GM18909 (cell line): ENCODE data around the gene SBK3.
"Not testable (repeated sequence)": the region's sequence is repeated elsewhere in the genome, so short reads cannot be mapped to it uniquely, and the experiment has no call there.

Experiments
- ATAC-seq: cut with Tn5 transposase; IDR thresholded peaks from one replicate; pipeline ENCODE4 v1.9.1; 2021; ENCODE audit warnings: mild to moderate bottlenecking; ENCODE audit not compliant: unreplicated experiment, poor library complexity

Gene SBK3

DNA sequence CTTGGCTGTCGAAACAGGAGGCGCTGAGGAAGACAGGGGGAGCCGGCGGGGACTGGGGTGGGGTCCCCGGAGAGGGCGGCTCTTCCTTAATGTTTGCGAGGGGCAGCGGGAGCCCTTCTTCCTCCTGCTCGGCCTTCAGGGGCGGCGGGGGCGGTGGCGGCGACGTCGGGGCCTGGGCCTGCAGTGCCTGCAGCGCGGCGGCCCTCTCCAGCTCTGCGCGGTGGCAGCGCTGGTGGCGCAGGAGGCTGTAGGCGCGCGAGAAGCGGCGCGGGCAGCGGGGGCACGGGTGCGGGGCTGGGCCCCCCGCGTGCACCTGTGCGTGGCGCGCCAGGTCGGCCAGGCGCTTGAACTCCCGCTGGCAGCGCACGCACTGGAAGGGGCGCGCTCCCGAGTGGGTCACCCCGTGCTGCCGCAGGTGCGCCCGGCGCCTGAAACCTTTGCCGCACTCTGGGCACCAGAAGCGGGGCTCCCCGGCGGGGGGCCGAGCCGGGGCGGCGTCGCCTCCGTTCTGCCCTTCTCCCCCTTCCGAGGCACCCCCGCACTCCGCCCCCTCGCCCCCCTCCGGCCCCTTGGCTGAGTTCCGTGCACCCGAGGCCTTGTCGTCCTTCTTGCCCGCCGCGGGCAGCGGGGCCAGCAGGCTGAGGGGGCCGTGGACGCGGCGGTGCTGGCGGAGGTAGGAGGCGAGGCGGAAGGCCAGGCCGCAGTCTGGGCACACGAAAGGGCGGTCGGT, 32.9 kb upstream of the SBK3 start:
- ATAC-seq: no peak

DNA sequence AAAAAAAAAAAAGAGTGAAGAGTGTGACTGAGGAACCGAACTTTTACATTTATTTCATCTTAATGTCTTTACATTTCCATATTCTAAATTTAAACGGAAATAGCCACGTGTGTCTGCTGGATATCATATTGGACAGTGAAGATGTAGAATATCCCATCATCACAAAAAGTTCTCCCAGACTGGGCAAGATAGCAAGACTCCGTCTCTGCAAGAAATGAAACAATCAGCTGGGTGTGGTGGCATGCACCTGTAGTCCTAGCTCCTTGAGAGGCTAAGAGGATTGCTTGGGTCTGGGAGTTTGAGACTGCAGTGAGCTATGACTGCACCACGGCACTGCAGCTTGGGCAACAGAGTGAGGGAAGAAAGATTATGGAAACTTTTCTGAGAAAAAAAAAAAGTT, 31.4 kb upstream of the SBK3 start:
- ATAC-seq: no peak

DNA sequence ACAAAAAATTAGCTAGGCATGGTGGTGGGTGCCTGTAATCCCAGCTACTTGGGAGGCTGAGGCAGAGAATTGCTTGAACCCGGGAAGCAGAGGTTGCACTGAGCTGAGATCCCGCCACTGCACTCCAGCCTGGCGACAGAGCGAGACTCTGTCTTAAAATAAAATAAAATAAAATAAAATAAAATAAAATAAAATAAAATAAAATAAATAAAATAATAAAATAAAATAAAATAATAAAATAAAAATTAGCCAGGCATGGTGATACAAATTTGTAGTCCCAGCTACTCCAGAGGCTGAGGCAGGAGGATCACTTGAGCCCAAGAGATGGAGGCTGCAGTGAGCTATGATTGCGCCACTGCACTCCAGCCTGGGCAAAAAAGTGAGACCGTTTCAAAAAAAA, 28.6 kb upstream of the SBK3 start:
- not testable (repeated sequence) for ATAC-seq

DNA sequence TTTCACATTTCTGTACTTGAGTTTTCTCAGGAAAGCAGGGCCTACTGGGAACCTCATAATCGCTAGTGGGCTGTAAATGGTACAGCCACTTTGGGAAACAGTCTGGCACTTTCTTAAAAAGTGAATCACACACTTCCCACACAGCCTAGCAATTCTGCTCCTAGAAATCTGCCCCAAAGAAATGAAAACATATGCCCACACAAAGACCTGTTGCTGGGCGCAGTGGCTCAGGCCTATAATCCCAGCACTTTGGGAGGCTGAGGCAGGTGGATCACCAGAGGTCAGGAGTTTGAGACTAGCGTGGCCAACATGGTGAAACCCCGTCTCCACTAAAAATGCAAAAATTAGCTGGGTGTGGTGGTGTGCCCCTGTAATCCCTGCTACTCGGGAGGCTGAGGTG, 24.1 kb upstream of the SBK3 start:
- not testable (repeated sequence) for ATAC-seq

DNA sequence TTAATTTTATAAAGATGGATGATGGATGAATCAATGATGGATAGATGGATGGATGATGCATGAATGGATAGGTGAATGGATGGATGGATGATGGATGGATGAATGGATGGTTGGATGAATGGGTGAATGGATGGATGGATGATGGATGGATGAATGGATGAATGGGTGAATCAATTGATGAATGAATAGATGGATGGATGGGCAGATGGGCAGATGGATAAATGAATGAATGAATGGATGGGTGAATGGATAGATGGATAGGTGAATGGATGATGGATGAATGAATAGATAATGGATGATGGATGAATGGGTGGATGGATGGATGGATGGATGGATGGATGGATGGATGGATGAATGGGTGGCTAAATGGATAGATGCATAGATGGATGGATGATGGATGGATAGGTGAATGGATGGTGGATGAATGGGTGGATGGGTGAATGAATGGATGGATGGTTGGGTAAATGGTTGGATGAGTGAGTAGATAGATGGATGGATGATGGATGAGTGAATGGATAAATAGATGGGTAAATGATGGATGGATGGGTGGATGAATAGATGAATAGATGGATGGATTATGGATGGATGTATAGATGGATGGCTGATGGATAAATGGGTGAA, 22.5 kb upstream of the SBK3 start:
- ATAC-seq: no peak

DNA sequence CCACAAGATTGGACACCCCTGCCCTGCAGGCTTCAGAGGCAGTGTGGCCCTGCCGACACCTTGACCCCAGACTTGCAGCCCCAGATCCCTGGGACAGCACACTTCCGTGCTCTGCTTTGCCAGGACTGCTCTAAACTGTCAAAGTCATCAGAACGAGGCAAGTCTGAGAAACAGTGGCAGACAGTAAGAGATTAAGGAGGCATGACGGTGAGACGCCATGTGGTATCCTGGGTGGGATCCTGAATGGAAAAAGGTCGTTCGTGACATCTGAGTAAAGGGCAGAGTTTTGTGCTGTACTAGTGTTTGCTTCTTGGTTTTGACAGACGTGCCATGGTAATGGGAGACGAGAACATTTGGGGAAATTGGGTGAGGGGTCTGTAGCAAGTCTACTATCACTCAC, 21.5 kb upstream of the SBK3 start:
- no peak for ATAC-seq

DNA sequence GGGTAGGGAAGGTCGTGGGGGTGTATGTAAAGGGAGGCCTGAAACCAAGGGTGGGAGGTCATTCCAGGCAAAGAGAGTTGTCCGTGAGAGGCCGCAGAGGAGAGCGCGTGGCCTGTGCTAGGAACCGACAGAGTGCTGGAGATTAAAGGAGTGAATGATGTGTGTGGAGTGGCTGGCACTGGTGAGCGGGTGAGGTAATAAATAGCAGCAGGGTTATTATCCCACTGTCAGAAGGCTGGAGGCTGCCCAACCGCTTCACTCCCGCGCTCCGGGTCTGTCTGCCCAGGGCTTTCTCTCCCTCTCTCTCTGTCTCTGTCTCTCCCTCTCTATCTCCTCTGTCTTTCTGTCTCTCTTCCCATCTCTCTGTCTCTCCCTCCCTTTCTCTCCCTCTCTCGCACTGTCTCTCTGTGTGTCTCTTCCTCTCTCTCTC, 17.9 kb upstream of the SBK3 start:
- no peak for ATAC-seq

DNA sequence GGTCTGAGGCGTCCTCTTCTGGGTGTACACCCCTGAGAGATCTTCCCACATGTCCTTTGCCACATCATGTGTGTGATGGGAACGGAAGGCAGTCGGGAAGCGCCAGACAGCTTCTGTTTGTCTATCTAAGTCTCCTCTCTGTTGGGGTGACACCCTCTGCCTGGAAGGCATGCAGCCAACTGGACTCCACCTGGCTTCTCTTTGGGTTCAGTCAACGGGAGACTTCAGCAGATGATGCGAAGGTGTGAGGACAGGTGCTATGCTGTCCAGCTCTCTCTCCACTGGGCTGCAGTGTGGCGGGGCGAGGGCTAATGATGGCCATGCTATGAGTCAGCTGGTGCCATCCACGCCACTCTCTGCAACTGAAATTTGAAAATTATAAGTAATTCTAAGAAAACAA, 14.3 kb upstream of the SBK3 start:
- no peak for ATAC-seq

DNA sequence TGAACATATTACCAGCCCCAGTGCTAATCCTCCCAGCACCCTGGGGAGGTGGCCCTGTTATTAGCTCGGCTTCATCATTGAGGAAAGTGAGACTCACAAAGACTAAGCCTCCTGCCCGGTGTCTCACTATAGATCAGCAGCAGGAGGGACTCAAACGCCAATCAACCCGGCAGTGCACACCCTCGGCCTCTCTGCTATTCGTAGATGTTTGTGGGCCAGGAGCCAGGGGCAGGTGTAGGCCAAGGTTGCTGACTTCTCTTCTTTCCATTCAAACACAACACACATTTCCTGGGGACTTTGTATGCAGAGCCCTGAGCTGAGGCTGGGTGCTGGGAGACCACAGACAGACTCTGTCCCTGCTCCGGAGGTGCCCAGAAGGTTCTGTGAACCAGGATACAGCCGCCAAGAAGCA, 9.4 kb upstream of the SBK3 start:
- no peak for ATAC-seq

DNA sequence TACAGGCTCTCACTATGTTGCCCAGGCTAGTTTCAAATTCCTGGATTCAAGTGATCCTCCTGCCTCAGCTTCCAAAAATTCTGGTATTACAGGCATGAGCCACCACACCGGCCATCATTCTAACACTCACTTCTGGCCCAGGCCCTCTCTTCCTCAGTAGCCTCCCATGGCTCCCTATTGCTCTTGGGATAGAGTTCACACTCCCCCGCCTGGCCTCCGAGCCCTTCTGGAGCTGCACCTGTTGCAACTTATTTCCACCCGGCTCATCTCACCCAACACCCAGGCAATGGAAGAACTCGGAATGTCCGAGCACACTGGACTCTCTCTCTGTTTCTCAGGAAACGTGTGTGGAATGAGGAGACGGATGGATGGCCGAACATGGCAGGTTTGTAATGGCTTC, 9.0 kb upstream of the SBK3 start:
- ATAC-seq: no peak

DNA sequence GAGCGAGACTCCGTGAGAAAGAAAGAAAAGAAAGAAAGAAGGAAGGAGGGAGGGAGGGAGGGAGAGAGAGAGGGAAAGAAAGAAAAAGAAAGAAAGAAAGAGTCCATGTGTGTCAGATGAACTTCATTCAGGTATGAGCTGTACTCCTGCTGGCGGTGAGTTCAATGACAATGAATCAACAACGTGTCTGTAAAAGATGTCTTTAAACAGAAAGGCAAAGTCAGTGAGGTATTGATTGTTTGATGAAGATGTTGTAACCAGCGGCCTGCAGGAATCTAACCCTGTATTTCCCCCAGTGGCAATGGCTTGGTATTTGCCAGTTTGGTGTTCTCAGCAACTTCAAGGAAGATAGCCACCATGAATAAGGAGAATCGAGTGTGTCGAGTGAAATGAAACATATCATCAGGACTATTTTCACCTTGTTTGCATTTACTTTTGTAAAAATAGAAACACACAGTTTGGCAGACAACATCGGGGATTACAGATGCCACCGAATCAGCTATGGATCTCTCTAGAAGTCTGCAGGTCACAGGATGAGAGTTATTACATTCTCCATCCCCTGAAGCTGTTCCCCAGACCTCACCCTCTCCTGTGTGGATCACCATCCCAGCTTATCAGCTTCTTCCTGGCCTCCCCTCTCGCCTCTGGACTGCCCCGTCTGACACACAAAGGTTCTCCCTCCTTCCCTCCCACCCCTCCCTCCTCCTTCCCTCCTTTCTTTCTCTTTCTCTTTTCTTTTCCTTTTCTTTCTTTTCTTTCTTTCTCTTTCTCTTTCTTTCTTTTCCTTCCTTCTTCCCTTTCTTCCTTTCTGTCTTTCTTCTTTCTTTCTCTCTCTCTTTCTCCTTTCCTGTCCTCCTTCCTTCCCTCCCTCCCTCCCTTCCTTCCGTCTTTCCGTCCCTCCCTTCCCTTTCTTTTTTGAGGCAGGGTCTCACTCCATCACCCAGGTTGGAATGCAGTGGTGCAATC, 8.2 kb upstream of the SBK3 start:
- ATAC-seq: no peak

DNA sequence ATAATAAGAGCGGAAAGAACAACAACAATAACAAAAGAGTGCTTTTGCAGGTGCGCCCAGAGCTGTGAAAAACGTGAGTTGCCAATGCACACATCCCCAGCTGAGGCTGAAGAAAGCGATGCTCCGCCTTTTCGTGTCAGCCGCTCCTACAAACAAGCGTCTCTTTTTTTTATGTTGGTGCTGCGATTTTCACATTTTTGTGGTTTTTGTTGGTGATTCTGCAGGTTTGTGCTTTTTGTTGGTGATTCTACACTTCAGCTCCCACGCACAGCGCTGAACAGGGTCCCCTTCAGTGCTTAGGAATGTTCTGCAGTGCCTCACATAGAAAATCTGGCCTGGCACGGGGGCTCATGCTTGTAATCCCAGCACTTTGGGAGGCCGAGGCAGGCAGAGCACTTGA, 7.3 kb upstream of the SBK3 start:
- ATAC-seq: no peak

DNA sequence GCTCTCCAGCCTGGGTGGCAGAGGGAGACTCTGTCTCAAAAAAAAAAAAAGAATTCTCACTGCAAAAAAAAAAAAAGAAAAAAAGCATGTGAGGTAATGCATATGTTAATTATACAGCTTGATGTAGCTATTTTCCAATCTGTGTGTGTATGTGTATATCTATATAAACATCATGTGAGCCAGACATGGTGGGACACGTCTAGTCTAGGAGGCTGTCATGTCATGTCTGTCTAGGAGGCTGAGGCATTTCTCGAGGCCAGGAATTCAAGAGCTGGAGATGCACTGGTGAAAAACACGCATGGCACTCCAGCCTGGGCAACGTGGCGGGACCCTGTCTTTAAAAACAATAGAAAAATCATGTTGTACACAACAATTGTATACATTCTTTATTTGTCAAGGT, 6.9 kb upstream of the SBK3 start:
- ATAC-seq: no peak

DNA sequence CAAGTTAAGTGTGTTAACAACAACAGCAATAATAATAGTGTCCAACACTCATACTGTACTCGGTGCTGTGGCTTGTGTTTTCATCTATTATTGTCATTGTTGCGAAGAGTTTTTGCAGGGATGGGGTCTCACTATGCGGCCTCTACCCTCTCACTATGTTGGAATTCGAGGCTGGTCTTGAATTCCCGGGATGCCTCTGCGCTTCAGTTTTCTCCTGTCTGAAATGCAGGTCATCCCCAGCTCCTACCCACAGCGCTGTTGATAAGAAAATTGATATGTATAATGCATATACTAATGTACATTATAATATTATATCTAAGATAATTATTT, 4.9 kb upstream of the SBK3 start:
- no peak for ATAC-seq

DNA sequence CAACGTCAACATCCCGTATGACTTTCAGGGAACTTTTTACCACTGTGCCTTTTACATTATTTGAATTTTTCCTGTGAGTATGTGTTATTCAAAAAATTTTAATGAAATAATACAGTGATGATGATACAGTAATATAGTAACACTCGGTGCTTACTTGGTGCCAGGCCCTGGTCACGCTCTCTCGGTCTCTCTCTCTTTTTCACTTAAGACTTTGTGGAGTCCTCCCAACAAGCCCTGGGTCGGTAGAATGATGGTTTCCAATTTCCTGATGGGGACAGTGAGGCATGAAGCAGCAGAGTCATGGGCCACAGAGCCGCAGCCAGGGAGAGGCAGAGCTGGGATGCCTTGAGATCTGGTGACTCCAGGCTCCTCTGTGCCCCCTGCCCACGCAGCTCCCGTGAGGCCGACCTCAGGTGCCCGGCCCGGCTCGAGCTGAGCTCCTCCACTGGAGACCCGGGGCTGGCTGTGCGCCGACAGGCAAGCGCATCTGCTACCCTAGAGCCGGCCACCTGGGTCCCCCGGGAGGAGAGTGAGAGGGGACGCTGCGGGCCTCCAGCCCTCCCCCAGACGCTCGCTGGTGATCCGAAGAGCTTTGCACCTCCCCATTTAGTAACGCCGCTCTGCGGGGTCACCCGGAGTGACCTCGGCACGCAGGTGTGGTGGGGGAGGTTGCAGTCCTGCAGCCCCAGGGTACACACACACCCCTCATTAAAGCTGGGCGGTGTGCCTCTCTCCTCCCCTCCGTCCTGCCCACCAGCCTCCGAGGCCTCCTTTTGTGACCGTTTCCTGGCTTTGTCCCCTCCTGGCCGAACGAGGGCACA, 4.4 kb upstream of the SBK3 start:
- no peak for ATAC-seq

DNA sequence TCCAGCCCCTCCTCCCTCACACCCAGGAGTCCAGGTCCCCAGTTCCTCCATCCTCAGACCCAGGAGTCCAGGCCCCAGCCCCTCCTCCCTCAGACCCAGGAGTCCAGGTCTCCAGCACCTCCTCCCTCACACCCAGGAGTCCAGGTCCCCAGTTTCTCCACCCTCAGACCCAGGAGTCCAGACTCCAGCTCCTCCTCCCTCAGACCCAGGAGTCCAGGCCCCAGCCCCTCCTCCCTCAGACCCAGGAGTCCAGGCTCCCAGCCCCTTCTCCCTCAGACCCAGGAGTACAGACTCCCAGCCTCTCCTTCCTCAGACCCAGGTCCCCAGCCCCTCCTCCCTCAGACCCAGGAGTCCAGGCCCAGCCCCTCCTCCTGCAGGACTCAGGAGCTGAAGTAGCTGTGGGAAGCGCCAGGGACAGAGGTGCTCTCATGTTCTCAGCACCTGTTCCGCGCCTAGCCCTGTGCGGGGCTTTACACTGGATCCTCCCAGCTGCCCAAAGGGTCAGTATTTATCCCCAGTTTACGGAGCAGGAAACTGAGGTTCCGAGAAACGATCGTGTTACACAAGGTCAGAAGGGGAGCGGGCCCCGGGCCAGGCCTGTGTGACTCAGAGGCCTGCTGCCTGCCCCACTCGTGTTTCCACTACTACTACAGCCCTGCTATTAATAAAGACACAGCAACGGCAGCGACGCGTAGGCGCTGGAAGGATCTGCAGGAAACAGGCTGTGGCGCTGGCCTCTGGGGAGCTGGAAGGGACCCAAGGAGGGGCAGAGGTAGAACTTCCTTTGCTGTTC, 1.7 kb upstream of the SBK3 start:
- ATAC-seq: no peak

DNA sequence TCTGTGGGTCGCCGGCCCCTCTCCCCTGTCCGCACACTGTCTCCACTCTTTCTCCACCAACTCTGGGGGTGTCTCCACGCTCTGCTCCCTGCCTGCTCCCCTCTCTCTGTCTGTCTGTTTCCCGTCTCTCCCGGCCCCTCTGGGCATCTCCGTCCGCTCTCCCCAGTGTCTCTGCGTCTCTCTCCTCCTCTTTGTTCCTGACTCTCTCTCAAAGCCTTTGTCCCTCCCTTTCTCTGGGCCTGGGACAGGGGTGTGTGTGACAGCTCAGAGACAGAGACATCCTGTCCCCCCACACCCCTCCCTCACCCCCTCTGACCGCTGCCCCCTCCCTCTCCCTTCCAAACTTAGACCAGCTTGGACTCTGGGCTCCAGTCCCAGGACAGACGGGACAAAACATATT, 668 bp upstream of the SBK3 start:
- ATAC-seq: no peak

DNA sequence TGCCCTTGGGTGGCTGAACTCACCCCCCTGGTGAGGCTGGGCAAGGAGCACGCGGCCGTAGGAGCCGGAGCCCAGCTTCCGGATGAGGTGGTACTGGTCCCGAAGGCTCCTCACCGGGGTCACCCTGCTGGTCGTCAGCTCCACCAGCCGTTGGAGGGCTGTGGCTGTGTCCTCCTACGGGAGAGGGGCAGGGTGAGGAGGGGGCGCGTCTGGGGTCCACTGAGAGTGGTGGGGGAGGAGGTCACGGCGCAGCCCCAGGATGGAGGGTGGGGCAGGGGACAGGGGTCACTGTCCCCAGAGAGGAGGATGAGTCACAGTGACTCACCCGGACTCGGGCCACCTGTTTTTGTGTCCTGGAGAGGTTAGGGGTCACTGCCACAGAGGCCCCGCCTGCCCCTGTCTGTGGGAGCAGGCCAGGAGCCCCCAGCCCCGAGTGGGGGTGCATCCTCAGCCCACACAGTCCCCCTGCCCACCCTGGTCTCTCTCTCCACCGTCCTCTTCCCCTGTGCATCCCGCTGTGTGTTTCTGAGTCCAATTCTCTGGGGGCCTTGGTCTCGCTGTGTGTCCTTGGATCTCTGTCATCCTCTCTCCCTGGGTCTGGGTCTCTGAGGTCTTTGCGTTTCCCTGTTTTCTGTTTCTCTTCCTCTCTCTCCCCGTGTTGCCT, 435 bp downstream of the SBK3 start:
- ATAC-seq: no peak

DNA sequence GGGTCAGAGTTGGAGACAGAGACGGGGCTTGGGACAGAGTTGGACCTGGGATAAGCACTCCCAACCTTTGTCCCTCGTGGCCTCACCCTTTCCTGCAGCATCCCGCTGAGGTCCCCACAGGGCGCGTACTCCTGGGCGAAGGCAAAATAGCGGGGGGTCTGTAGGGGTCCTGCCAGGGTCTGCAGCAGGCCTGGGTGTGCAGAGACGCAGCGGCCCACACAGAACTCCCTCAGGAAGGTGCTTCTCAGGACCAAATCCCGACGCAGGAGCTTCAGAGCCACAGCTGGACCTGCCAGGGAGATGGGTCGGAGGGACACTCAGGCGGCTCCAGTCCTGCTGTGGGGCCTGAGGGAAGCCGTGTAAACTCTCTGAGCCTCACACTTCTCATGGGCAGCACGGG, 1.3 kb downstream of the SBK3 start:
- ATAC-seq: no peak
